ENCODE results near the gene SRM. TPM values are rescaled to one million over a fixed set of nuclear protein-coding genes. Genes with fewer than 3 reads are reported as not detected.
A peak's percentile ranks its signal among the peaks of the same experiment; 100 is the strongest.
"Not testable (repeated sequence)": the region's sequence is repeated elsewhere in the genome, so short reads cannot be mapped to it uniquely, and the experiment has no call there.

The SRM gene
- total and polyA plus RNA-seq, 3 donors from 2014 or later: 57.8 to 78.4 (median 61.4) TPM

- no peaks in the 10 kb centered on the region for H3K4me1 ChIP-seq
- H3K9me3 ChIP-seq: no peaks in the 10 kb centered on the region
- H3K27me3 ChIP-seq: no peaks in the 10 kb centered on the region
- TF ChIP-seq POLR2A (IDR thresholded peaks at IDR 0.05): no peak
- TF ChIP-seq, protein P1, sequence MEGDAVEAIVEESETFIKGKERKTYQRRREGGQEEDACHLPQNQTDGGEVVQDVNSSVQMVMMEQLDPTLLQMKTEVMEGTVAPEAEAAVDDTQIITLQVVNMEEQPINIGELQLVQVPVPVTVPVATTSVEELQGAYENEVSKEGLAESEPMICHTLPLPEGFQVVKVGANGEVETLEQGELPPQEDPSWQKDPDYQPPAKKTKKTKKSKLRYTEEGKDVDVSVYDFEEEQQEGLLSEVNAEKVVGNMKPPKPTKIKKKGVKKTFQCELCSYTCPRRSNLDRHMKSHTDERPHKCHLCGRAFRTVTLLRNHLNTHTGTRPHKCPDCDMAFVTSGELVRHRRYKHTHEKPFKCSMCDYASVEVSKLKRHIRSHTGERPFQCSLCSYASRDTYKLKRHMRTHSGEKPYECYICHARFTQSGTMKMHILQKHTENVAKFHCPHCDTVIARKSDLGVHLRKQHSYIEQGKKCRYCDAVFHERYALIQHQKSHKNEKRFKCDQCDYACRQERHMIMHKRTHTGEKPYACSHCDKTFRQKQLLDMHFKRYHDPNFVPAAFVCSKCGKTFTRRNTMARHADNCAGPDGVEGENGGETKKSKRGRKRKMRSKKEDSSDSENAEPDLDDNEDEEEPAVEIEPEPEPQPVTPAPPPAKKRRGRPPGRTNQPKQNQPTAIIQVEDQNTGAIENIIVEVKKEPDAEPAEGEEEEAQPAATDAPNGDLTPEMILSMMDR (IDR thresholded peaks at IDR 0.05): no peak
- H3K36me3 ChIP-seq (ENCODE audit: low read depth, missing control alignments): no peaks in the 10 kb centered on the region
- intact Hi-C loops (cut with DNase I; ENCODE audit: low total_unique reads): no loop called here
- no peak overlapping the region for H3K4me3 ChIP-seq
- DNase-seq: no peak
- H3K27ac ChIP-seq: no peak overlapping the region
- 84 to 94% methylated on average over 12 of the region's 12 CpGs for WGBS, 2 donors
Measured at GRCh38 chr1:11080931-11081330, 21.1 kb upstream of the SRM start.

DNA sequence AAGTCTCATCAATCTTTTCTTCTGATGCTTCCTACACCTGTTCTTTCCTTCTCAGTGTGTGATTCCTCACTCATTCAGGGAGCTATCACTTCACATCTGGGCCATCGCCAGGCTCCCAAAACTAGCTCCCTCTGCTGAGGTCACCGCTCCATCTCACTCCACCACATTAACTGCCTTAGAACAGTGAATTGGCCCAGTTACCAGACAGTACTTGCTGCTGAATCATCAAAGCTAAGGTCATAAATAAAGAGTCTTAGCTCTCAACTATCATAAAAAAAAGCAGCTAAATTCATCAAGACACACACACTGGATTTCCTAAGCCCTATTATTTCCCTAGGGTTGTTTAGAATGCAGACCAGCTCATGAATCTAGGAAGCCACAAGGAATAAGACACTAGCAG is 18.8 kb upstream of the SRM start:
- Histone ChIP-seq H3K9me3 (no peaks in the 10 kb centered on the region), H3K4me3 (no peak overlapping the region), H3K36me3 (ENCODE audit: low read depth, missing control alignments) (no peaks in the 10 kb centered on the region), H3K27ac (no peak overlapping the region), H3K27me3 (no peaks in the 10 kb centered on the region), H3K4me1 (no peaks in the 10 kb centered on the region)
- WGBS, 2 donors: 96 to 100% methylated on average over 2 of the region's 2 CpGs
- TF ChIP-seq POLR2A (IDR thresholded peaks at IDR 0.05): no peak
- TF ChIP-seq, protein P1 (IDR thresholded peaks at IDR 0.05): no peak
- intact Hi-C loops (cut with DNase I; ENCODE audit: low total_unique reads): no loop called here
- DNase-seq: no peak

GRCh38 chr1:11073398-11073797 is 13.6 kb upstream of the SRM start:
- 94 to 97% methylated on average over 7 of the region's 7 CpGs for WGBS, 2 donors
- not testable (repeated sequence) for H3K27ac ChIP-seq

DNA sequence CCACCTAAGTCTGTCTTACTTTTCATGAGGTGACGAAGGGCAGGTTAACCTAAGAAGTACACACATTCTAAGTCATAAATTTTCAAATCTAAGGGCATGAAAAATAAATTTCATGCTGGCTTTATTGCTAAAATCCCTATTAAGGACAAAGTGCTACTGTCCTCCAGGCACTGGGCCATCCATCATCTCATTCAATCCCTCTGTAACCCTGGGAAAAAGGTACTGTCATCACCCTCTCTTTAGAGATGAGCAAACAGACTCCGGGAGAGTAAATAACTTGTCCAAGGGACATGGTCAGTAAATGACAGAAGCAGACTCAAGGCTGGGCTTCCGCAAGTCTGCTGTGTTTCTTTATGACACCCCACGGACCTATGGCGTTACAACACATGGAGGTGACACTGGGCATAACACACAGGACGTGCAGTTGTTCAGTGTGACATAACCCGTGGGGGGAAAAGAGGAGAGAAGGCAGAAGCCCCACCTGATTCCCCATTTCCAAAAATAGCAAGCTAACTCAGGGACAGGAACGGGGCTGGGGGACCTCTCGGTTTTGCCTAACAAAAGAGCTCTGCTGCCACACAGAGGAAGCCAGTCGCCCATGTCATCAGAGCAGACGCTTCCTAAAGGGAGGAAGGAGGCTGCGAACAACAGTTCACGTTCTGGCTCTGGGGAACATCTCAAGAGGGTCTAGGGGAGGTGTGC is 12.5 kb upstream of the SRM start:
- H3K4me3 ChIP-seq: no peak overlapping the region
- H3K27me3 ChIP-seq: no peaks in the 10 kb centered on the region
- no peaks in the 10 kb centered on the region for H3K4me1 ChIP-seq
- DNase-seq: peak; percentile 7
- TF ChIP-seq, protein P1 (IDR thresholded peaks at IDR 0.05): no peak
- TF ChIP-seq POLR2A (IDR thresholded peaks at IDR 0.05): no peak
- H3K36me3 ChIP-seq (ENCODE audit: low read depth, missing control alignments): no peaks in the 10 kb centered on the region
- WGBS, 2 donors: 78 to 84% methylated on average over 12 to 13 of the region's 13 CpGs
- H3K9me3 ChIP-seq: no peaks in the 10 kb centered on the region
- intact Hi-C loops (cut with DNase I; ENCODE audit: low total_unique reads): no loop called here
- H3K27ac ChIP-seq: no peak overlapping the region

More at GRCh38 chr1:11073398-11073797, 13.6 kb upstream of the SRM start:
- DNase-seq; H3K27me3 ChIP-seq; H3K4me1 ChIP-seq; H3K9me3 ChIP-seq; intact Hi-C loops (cut with DNase I; ENCODE audit: low total_unique reads); H3K4me3 ChIP-seq; H3K36me3 ChIP-seq (ENCODE audit: low read depth, missing control alignments): not testable (repeated sequence)

GRCh38 chr1:11071463-11072215 is 11.8 kb upstream of the SRM start:
- no peak overlapping the region for H3K4me3 ChIP-seq
- H3K36me3 ChIP-seq (ENCODE audit: low read depth, missing control alignments): no peaks in the 10 kb centered on the region
- H3K9me3 ChIP-seq: no peaks in the 10 kb centered on the region
- H3K4me1 ChIP-seq: no peaks in the 10 kb centered on the region
- TF ChIP-seq, protein P1 (IDR thresholded peaks at IDR 0.05): no peak
- no peak for TF ChIP-seq POLR2A (IDR thresholded peaks at IDR 0.05)
- peak; percentile 9 for DNase-seq
- H3K27me3 ChIP-seq: no peaks in the 10 kb centered on the region
- intact Hi-C loops (cut with DNase I; ENCODE audit: low total_unique reads): no loop called here
- H3K27ac ChIP-seq: no peak overlapping the region
- 83 to 86% methylated on average over 15 of the region's 15 CpGs for WGBS, 2 donors

All from testis (tissue), 3 donors.